H1 (cell line): ENCODE results near the gene ZNF227. TPM values are rescaled to one million over a fixed set of nuclear protein-coding genes. Genes with fewer than 3 reads are reported as not detected.

Experiments used
- CTCF ChIA-PET: fragments of 300-600 bp; sonication (Branson Sonifier 250); formaldehyde crosslinking; loops from one replicate; lab custom pipeline; 2021; ENCODE audit not compliant: partially characterized antibody; lab: Charles Lee
- POLR2A ChIA-PET: fragments of 300-600 bp; sonication (Branson Sonifier 250); formaldehyde crosslinking; loops from one replicate; lab custom pipeline; 2021; ENCODE audit warnings: inconsistent platforms; ENCODE audit not compliant: partially characterized antibody; lab: Charles Lee
- DNase-seq, 2 experiments: peaks; one replicate each; pipeline versions ENCODE4 v3.0.0 to v3.0.0-alpha.2; 2010 to 2022; ENCODE audit warnings: low spot score in 2 of 2, low read depth in 1 of 2, mixed read lengths in 1 of 2
- FAIRE-seq: peaks from 2 replicates; lab custom pipeline; 2011; peaks lifted over from hg19 to GRCh38; lab: Jason Lieb, UNC
- H2AFZ ChIP-seq: 2 replicates; pipeline ENCODE4 v1.8.1; 2012; ENCODE audit warnings: low read length, inconsistent platforms
- H2AK5ac ChIP-seq: 2 replicates; pipeline ENCODE4 v1.6.1; 2013; ENCODE audit warnings: low read depth, low read length
- H2BK120ac ChIP-seq: replicated peaks from 2 replicates; pipeline ENCODE3; 2013; ENCODE audit warnings: low read depth, low read length, inconsistent platforms
- H2BK12ac ChIP-seq: 2 replicates; pipeline ENCODE4 v1.6.1; 2013; ENCODE audit warnings: low read depth, low read length
- H2BK15ac ChIP-seq: 2 replicates; pipeline ENCODE4 v1.6.1; 2013; ENCODE audit warnings: low read length
- H2BK20ac ChIP-seq: 2 replicates; pipeline ENCODE4 v1.6.1; 2013; ENCODE audit warnings: low read length
- H2BK5ac ChIP-seq: 2 replicates; pipeline ENCODE4 v1.6.1; 2013; ENCODE audit warnings: low read depth, low read length
- H3K14ac ChIP-seq: 2 replicates; pipeline ENCODE4 v1.6.1; 2013; ENCODE audit warnings: inconsistent platforms; ENCODE audit not compliant: insufficient read length
- H3K18ac ChIP-seq: 2 replicates; pipeline ENCODE4 v1.6.1; 2013; ENCODE audit warnings: low read length; ENCODE audit errors: extremely low read depth
- H3K23ac ChIP-seq: 2 replicates; pipeline ENCODE4 v1.6.1; 2013; ENCODE audit warnings: inconsistent platforms; ENCODE audit not compliant: insufficient read length
- H3K23me2 ChIP-seq: 2 replicates; pipeline ENCODE4 v1.6.1; 2013; ENCODE audit warnings: low read depth, low read length
- H3K27ac ChIP-seq: 2 replicates; pipeline ENCODE4 v1.6.1; 2011; ENCODE audit warnings: low read depth, low read length, inconsistent platforms
- H3K27me3 ChIP-seq, 4 experiments: replicated peaks in 1 of 4; 1 replicate in 1 of 4; 2 replicates in 3 of 4; pipeline versions ENCODE4 v1.6.1 to v1.8.1; 2011 to 2013; ENCODE audit warnings: low read length in 3 of 4, mild to moderate bottlenecking in 3 of 4, inconsistent platforms in 2 of 4, mixed read lengths in 2 of 4, moderate library complexity in 1 of 4; ENCODE audit not compliant: control insufficient read depth in 3 of 4, insufficient read depth in 3 of 4; ENCODE audit errors: extremely low read depth in 1 of 4
- H3K36me3 ChIP-seq, 4 experiments: 2 replicates each; pipeline versions ENCODE4 v1.6.1 to v1.8.1; 2011 to 2013; ENCODE audit warnings: mild to moderate bottlenecking in 4 of 4, low read length in 3 of 4, moderate library complexity in 2 of 4, control low read depth in 1 of 4, inconsistent platforms in 1 of 4; ENCODE audit not compliant: insufficient read depth in 4 of 4, control insufficient read depth in 2 of 4
- H3K4ac ChIP-seq: replicated peaks from 2 replicates; pipeline ENCODE3; 2013; ENCODE audit warnings: low read length, low read depth, mixed read lengths, inconsistent platforms; ENCODE audit not compliant: insufficient read length
- H3K4me1 ChIP-seq, 4 experiments: replicated peaks in 1 of 4; 1 replicate in 1 of 4; 2 replicates in 3 of 4; pipeline versions ENCODE4 v1.6.1 to v1.8.1; 2011 to 2013; ENCODE audit warnings: low read length in 3 of 4, inconsistent platforms in 2 of 4, mixed read lengths in 1 of 4; ENCODE audit not compliant: insufficient read depth in 4 of 4, control insufficient read depth in 3 of 4
- H3K4me2 ChIP-seq, 2 experiments: 2 replicates each; pipeline versions ENCODE4 v1.6.1 to v1.8.1; 2011 to 2013; ENCODE audit warnings: low read depth in 2 of 2, low read length in 2 of 2, control low read depth in 1 of 2, inconsistent platforms in 1 of 2, mild to moderate bottlenecking in 1 of 2; ENCODE audit not compliant: insufficient read depth in 1 of 2
- H3K4me3 ChIP-seq, 4 experiments: fragments of 200-600, 300-600 bp in 1 of 4; sonication (generic), shearing (Covaris generic), sonication (Bioruptor Twin) in 1 of 4; 2 replicates each; pipeline versions ENCODE4 v1.5.1 to v1.8.1; 2011 to 2016; ENCODE audit warnings: low read length in 4 of 4, low read depth in 3 of 4, control low read depth in 2 of 4, inconsistent platforms in 2 of 4, mild to moderate bottlenecking in 2 of 4, mixed read lengths in 1 of 4, moderate library complexity in 1 of 4; ENCODE audit not compliant: insufficient read depth in 2 of 4; ENCODE audit errors: extremely low read depth in 1 of 4
- H3K56ac ChIP-seq: replicated peaks from 2 replicates; pipeline ENCODE3; 2013; ENCODE audit warnings: low read depth, mild to moderate bottlenecking, mixed read lengths, low read length, inconsistent platforms; ENCODE audit not compliant: insufficient read length
- H3K79me1 ChIP-seq: 2 replicates; pipeline ENCODE4 v1.6.1; 2013; ENCODE audit warnings: low read depth, low read length, control low read depth
- H3K79me2 ChIP-seq, 2 experiments: 2 replicates each; pipeline versions ENCODE4 v1.6.1 to v1.8.1; 2012 to 2013; ENCODE audit warnings: low read length in 2 of 2, mild to moderate bottlenecking in 2 of 2, inconsistent platforms in 1 of 2; ENCODE audit not compliant: insufficient read depth in 2 of 2, control insufficient read depth in 1 of 2
- H3K9ac ChIP-seq, 4 experiments: replicated peaks in 1 of 4; 1 replicate in 1 of 4; 2 replicates in 3 of 4; pipeline versions ENCODE4 v1.6.1 to v1.8.1; 2011 to 2013; ENCODE audit warnings: low read depth in 3 of 4, low read length in 3 of 4, control low read depth in 2 of 4, mild to moderate bottlenecking in 2 of 4, moderate library complexity in 2 of 4, inconsistent platforms in 1 of 4; ENCODE audit errors: extremely low read depth in 1 of 4
- H3K9me3 ChIP-seq, 2 experiments: 2 replicates each; pipeline versions ENCODE4 v1.6.1 to v1.8.1; 2012 to 2013; ENCODE audit warnings: mild to moderate bottlenecking in 2 of 2, moderate library complexity in 2 of 2, control low read depth in 1 of 2, inconsistent platforms in 1 of 2, low read depth in 1 of 2, low read length in 1 of 2, mixed read lengths in 1 of 2; ENCODE audit not compliant: insufficient read depth in 2 of 2
- H4K20me1 ChIP-seq, 2 experiments: replicated peaks in 1 of 2; 2 replicates each; pipeline versions ENCODE3 to v1.8.1; 2011 to 2013; ENCODE audit warnings: inconsistent platforms in 2 of 2, low read length in 2 of 2, mild to moderate bottlenecking in 1 of 2; ENCODE audit not compliant: insufficient read depth in 2 of 2, control insufficient read depth in 1 of 2
- H4K5ac ChIP-seq: 2 replicates; pipeline ENCODE4 v1.6.1; 2013; ENCODE audit warnings: low read length, low read depth, mixed read lengths, inconsistent platforms; ENCODE audit not compliant: insufficient read length
- H4K8ac ChIP-seq: 2 replicates; pipeline ENCODE4 v1.8.0; 2013; ENCODE audit warnings: mild to moderate bottlenecking, moderate library complexity, low read length, inconsistent platforms; ENCODE audit not compliant: insufficient read depth; ENCODE audit errors: extremely low read depth
- H4K91ac ChIP-seq: replicated peaks from 2 replicates; pipeline ENCODE3; 2013; ENCODE audit warnings: low read length, mixed read lengths, inconsistent platforms; ENCODE audit not compliant: insufficient read length
- BACH1 ChIP-seq: IDR thresholded peaks from 2 replicates; pipeline ENCODE4 v1.6.1; 2012; ENCODE audit warnings: low read length, improper control_type of control experiment
- BRCA1 ChIP-seq: IDR thresholded peaks from 2 replicates; pipeline ENCODE4 v1.6.1; 2012; ENCODE audit warnings: low read depth, low read length, improper control_type of control experiment
- CHD1 ChIP-seq: IDR thresholded peaks from 2 replicates; pipeline ENCODE4 v1.6.1; 2012; ENCODE audit warnings: low read depth, low read length, improper control_type of control experiment
- E2F6 ChIP-seq: IDR thresholded peaks from 2 replicates; pipeline ENCODE4 v1.6.1; 2012; ENCODE audit warnings: inconsistent platforms
- EZH2 ChIP-seq: fragments of 200-600 bp; sonication (generic); IDR thresholded peaks from 2 replicates; pipeline ENCODE4 v1.7.1; 2012; ENCODE audit warnings: low read depth, mild to moderate bottlenecking, moderate library complexity, low read length, inconsistent platforms; ENCODE audit not compliant: severe bottlenecking
- KDM4A ChIP-seq: IDR thresholded peaks from one replicate; pipeline ENCODE4 v1.7.1; 2012; ENCODE audit warnings: low read depth, mild to moderate bottlenecking, moderate library complexity, low read length, inconsistent platforms; ENCODE audit not compliant: severe bottlenecking
- NANOG ChIP-seq: IDR thresholded peaks from 2 replicates; pipeline ENCODE4 v1.6.1; 2011; ENCODE audit warnings: low read length, low read depth, mild to moderate bottlenecking, inconsistent platforms; ENCODE audit not compliant: insufficient read depth, poor library complexity, severe bottlenecking
- POLR2AphosphoS5 ChIP-seq: IDR thresholded peaks from 2 replicates; pipeline ENCODE4 v1.6.1; 2011; ENCODE audit warnings: low read depth, low read length
- RFX5 ChIP-seq: IDR thresholded peaks from 2 replicates; pipeline ENCODE4 v1.6.1; 2011; ENCODE audit warnings: low read depth, low read length, improper control_type of control experiment, borderline replicate concordance
- RNF2 ChIP-seq: fragments of 200-900, 300-1000 bp; sonication (generic); IDR thresholded peaks from 2 replicates; pipeline ENCODE4 v1.7.1; 2016; ENCODE audit warnings: borderline replicate concordance, low read depth, mild to moderate bottlenecking, antibody characterized with exemption, low read length; ENCODE audit not compliant: poor library complexity, severe bottlenecking; ENCODE audit errors: missing control alignments
- SP4 ChIP-seq: IDR thresholded peaks from 2 replicates; pipeline ENCODE4 v1.6.1; 2012; ENCODE audit warnings: low read length, inconsistent platforms
- WGBS, 2 experiments: shearing (Covaris generic) in 1 of 2; methylation state at CpG; one replicate each; pipeline versions ENCODE4 v1.1.6 to v1.1.7; 2013 to 2015; ENCODE audit warnings: low lambda C conversion rate in 2 of 2, mixed read lengths in 2 of 2, inconsistent platforms in 1 of 2, low coverage in 1 of 2, missing lambda C conversion rate in 1 of 2; ENCODE audit not compliant: insufficient replicate concordance in 2 of 2, insufficient coverage in 1 of 2, insufficient read length in 1 of 2; ENCODE audit errors: extremely low coverage in 1 of 2, missing lambda C conversion rate in 1 of 2; 5-methylcytosine and 5-hydroxymethylcytosine counted together
- polyA plus RNA-seq, 7 experiments: library from polyadenylated mRNA; depleted of rRNA in 3 of 7; stranded (reverse) in 5 of 7; unstranded in 2 of 7; fragments of >200 nt in 5 of 7; fragments of 200-250 nt in 2 of 7; gene quantifications; 1 replicate in 5 of 7; 2 replicates in 1 of 7; 4 replicates in 1 of 7; pipeline versions ENCODE4 v1.2.1 to v1.2.3, GENCODE V29; 2011 to 2013; ENCODE audit warnings: missing spikeins in 2 of 7, mixed read lengths in 2 of 7
- total RNA-seq: library from RNA; stranded (reverse); fragmentation: NEBNext Ultra II Directional; extraction: Animal tissue kit (Norgen Biotek cat#: 25700); gene quantifications from 2 replicates; pipeline ENCODE4 v1.2.1, GENCODE V29; 2021
- TF ChIP-seq, protein P1 (sequence below): IDR thresholded peaks from 2 replicates; pipeline ENCODE4 v1.6.1; 2012; ENCODE audit warnings: low read length, inconsistent platforms

Gene ZNF227
- total and polyA plus RNA-seq, 2 of the 8 experiments (the other 6 are each of a cell fraction or from before 2014, with no cell fraction given), result 4.9 to 23.9 TPM

GRCh38 chr19:44232867-44233266, 20.5 kb downstream of the ZNF227 start:
- Histone ChIP-seq H2BK15ac (no peak overlapping the region), H2AFZ (no peak overlapping the region), H4K5ac (no peak overlapping the region), H3K4me3 (no peak overlapping the region), H3K23ac (no peak overlapping the region), H2AK5ac (no peak overlapping the region), H4K91ac (no peak overlapping the region), H2BK20ac (no peak overlapping the region), H4K8ac (no peak overlapping the region), H2BK5ac (no peak overlapping the region), H3K9me3 (peaks cover 11 to 20% of the 10 kb centered on the region in 2 experiments), H3K14ac (no peak overlapping the region), H3K56ac (no peak overlapping the region), H3K23me2 (no peaks in the 10 kb centered on the region), H3K27ac (no peak overlapping the region), H2BK120ac (no peak overlapping the region), H3K4me1 (no peaks in the 10 kb centered on the region), H3K4ac (no peak overlapping the region), H3K27me3 (no peaks in the 10 kb centered on the region), H3K79me2 (no peaks in the 10 kb centered on the region), H2BK12ac (no peak overlapping the region), H3K4me2 (no peak overlapping the region), H3K9ac (no peak overlapping the region), H3K79me1 (no peaks in the 10 kb centered on the region), H3K36me3 (peaks cover 12 to 71% (median 44%) of the 10 kb centered on the region in 4 experiments), H4K20me1 (no peaks in the 10 kb centered on the region), H3K18ac (no peak overlapping the region)
- FAIRE-seq (no peak), DNase-seq (no peak)
- CTCF ChIA-PET, result no interaction called here
- 88% methylated on average over 3 of the region's 3 CpGs; no CpG with 5 or more reads in 1 of the 2 experiments for WGBS, 2 experiments
- POLR2A ChIA-PET, result no interaction called here
- TF ChIP-seq CHD1 (no peak), POLR2AphosphoS5 (no peak), BACH1 (no peak), RFX5 (no peak), NANOG (no peak), EZH2 (no peak), SP4 (no peak), KDM4A (no peak), RNF2 (no peak), BRCA1 (no peak), E2F6 (no peak)
- TF ChIP-seq, protein P1, sequence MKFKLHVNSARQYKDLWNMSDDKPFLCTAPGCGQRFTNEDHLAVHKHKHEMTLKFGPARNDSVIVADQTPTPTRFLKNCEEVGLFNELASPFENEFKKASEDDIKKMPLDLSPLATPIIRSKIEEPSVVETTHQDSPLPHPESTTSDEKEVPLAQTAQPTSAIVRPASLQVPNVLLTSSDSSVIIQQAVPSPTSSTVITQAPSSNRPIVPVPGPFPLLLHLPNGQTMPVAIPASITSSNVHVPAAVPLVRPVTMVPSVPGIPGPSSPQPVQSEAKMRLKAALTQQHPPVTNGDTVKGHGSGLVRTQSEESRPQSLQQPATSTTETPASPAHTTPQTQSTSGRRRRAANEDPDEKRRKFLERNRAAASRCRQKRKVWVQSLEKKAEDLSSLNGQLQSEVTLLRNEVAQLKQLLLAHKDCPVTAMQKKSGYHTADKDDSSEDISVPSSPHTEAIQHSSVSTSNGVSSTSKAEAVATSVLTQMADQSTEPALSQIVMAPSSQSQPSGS, result no peak
